GM12878 (cell line): ENCODE measurements around the gene ALPK1. TPM values are rescaled to one million over a fixed set of nuclear protein-coding genes. Genes with fewer than 3 reads are reported as not detected.

Experiments
- ATAC-seq: fragments of 200-7000 bp; cut with Tn5 transposase; 3 replicates; pipeline ENCODE4 v1.9.1; 2020; ENCODE audit warnings: mild to moderate bottlenecking, moderate library complexity
- BruUV-seq: library from RNA; stranded (reverse); fragments of 400-500 nt; replicated peaks from 2 replicates; lab custom pipeline; 2021; lab: Mats Ljungman, UMichigan
- CTCF ChIA-PET: fragments of 300-600 bp; sonication (Branson Sonifier 250); formaldehyde crosslinking; extraction: SDS; loops from one replicate; lab custom pipeline; 2021; ENCODE audit warnings: inconsistent platforms; lab: Yijun Ruan, JAX
- POLR2A ChIA-PET: fragments of 350-600 bp; formaldehyde crosslinking; extraction: SDS; loops from one replicate; lab custom pipeline; 2021; ENCODE audit warnings: inconsistent platforms; lab: Charles Lee
- RAD21 ChIA-PET: fragments of 300-600 bp; sonication (Branson Sonifier 250); formaldehyde crosslinking; loops from one replicate; lab custom pipeline; 2023; ENCODE audit warnings: antibody characterized with exemption; ENCODE audit not compliant: unreplicated experiment; lab: Charles Lee
- SMC1A ChIA-PET: fragments of 300-600 bp; sonication (Branson Sonifier 250); formaldehyde crosslinking; loops from one replicate; lab custom pipeline; 2023; ENCODE audit not compliant: unreplicated experiment, uncharacterized antibody; lab: Charles Lee
- DNase-seq: peaks from one replicate; pipeline ENCODE4 v3.0.0-alpha.2; 2011; ENCODE audit warnings: low read depth, low spot score
- FAIRE-seq: peaks from 3 replicates; lab custom pipeline; 2011; peaks lifted over from hg19 to GRCh38; lab: Jason Lieb, UNC
- H2AFZ ChIP-seq: 2 replicates; pipeline ENCODE4 v1.6.0; 2011; ENCODE audit warnings: low read depth, low read length, control low read depth; ENCODE audit not compliant: control insufficient read depth
- H3K27ac ChIP-seq: 2 replicates; pipeline ENCODE4 v1.5.1; 2011; ENCODE audit warnings: control low read depth; ENCODE audit not compliant: control insufficient read depth, insufficient read depth
- H3K27me3 ChIP-seq, 2 experiments: replicated peaks in 1 of 2; 2 replicates each; pipeline versions ENCODE4 v1.6.0 to v1.6.1; 2011; ENCODE audit warnings: low read length in 1 of 2; ENCODE audit not compliant: control insufficient read depth in 2 of 2, insufficient read depth in 2 of 2
- H3K36me3 ChIP-seq, 2 experiments: 2 replicates each; pipeline ENCODE4 v1.5.1; 2011; ENCODE audit warnings: low read length in 1 of 2; ENCODE audit not compliant: control insufficient read depth in 2 of 2, insufficient read depth in 2 of 2
- H3K4me1 ChIP-seq: 2 replicates; pipeline ENCODE4 v1.6.1; 2011; ENCODE audit warnings: mild to moderate bottlenecking, low read length, moderate library complexity, mixed read lengths; ENCODE audit not compliant: control insufficient read depth, insufficient read depth
- H3K4me2 ChIP-seq: 2 replicates; pipeline ENCODE4 v1.6.0; 2011; ENCODE audit warnings: control low read depth; ENCODE audit not compliant: control insufficient read depth, insufficient read depth
- H3K4me3 ChIP-seq: fragments of 200-600 bp; sonication (generic); 2 replicates; pipeline ENCODE4 v1.5.1; 2016
- H3K79me2 ChIP-seq: 2 replicates; pipeline ENCODE4 v1.6.0; 2011; ENCODE audit warnings: low read length; ENCODE audit not compliant: control insufficient read depth, insufficient read depth
- H3K9ac ChIP-seq: 2 replicates; pipeline ENCODE4 v1.8.0; 2011; ENCODE audit warnings: low read length, control low read depth, mixed read lengths; ENCODE audit not compliant: control insufficient read depth, insufficient read depth
- H3K9me3 ChIP-seq: replicated peaks from 3 replicates; pipeline ENCODE4 v1.5.1; 2011; ENCODE audit warnings: mild to moderate bottlenecking, low read length; ENCODE audit not compliant: control insufficient read depth, insufficient read depth
- H4K20me1 ChIP-seq: 2 replicates; pipeline ENCODE4 v1.6.0; 2011; ENCODE audit not compliant: control insufficient read depth, insufficient read depth
- ATF7 ChIP-seq: fragments of 450-650 bp; IDR thresholded peaks from 2 replicates; pipeline ENCODE4 v1.6.1; 2016; ENCODE audit warnings: low read depth, mild to moderate bottlenecking
- BRCA1 ChIP-seq: IDR thresholded peaks from 2 replicates; pipeline ENCODE4 v1.6.1; 2011; ENCODE audit warnings: low read depth, low read length, improper control_type of control experiment
- CREB1 ChIP-seq: IDR thresholded peaks from 2 replicates; pipeline ENCODE4 v1.6.1; 2012; ENCODE audit warnings: low read depth, mild to moderate bottlenecking, inconsistent platforms
- HCFC1 ChIP-seq: fragments of 150-350 bp; IDR thresholded peaks from 2 replicates; pipeline ENCODE4 v1.6.1; 2014; ENCODE audit warnings: low read length
- JUNB ChIP-seq: IDR thresholded peaks from 2 replicates; pipeline ENCODE4 v1.6.1; 2016; ENCODE audit warnings: antibody characterized with exemption, mild to moderate bottlenecking
- MTA3 ChIP-seq: IDR thresholded peaks from 2 replicates; pipeline ENCODE4 v1.6.1; 2012; ENCODE audit warnings: low read length, inconsistent platforms, borderline replicate concordance
- MYB ChIP-seq: fragments of 150-350 bp; IDR thresholded peaks from 2 replicates; pipeline ENCODE4 v1.6.1; 2014; ENCODE audit warnings: mild to moderate bottlenecking, low read depth, low read length, borderline replicate concordance
- PAX5 ChIP-seq: IDR thresholded peaks from 2 replicates; pipeline ENCODE4 v1.6.1; 2011; ENCODE audit warnings: low read depth, low read length, borderline replicate concordance
- POLR2AphosphoS5 ChIP-seq: IDR thresholded peaks from 2 replicates; pipeline ENCODE4 v1.6.1; 2011; ENCODE audit warnings: mild to moderate bottlenecking, low read length, inconsistent platforms
- SIN3A ChIP-seq: IDR thresholded peaks from 2 replicates; pipeline ENCODE4 v1.6.1; 2012; ENCODE audit warnings: low read depth, low read length, improper control_type of control experiment
- SUPT20H ChIP-seq: IDR thresholded peaks from 2 replicates; pipeline ENCODE4 v1.6.1; 2011; ENCODE audit warnings: low read depth, mild to moderate bottlenecking, low read length, moderate library complexity, borderline replicate concordance; ENCODE audit not compliant: control insufficient read depth
- WGBS: methylation state at CpG from one replicate; pipeline ENCODE4 v1.1.6; 2016; ENCODE audit warnings: low lambda C conversion rate; ENCODE audit not compliant: insufficient replicate concordance, insufficient coverage; ENCODE audit errors: missing lambda C conversion rate; 5-methylcytosine and 5-hydroxymethylcytosine counted together
- in situ Hi-C: fragments of 300-500 bp; cut with MboI; formaldehyde crosslinking; loops from 9 replicates; pipeline ENCODE4 v1.14.3; 2018; ENCODE audit warnings: mixed read lengths
- intact Hi-C: fragments of 100-400 bp; cut with micrococcal nuclease; formaldehyde crosslinking; loops from one replicate; pipeline ENCODE4 v1.14.2; 2022; ENCODE audit not compliant: unreplicated experiment
- polyA plus RNA-seq, 11 experiments: library from polyadenylated mRNA; depleted of rRNA in 4 of 11; unstranded in 6 of 11; stranded (reverse) in 5 of 11; fragments of >200 nt; fragmentation: Nextera tagmentation in 4 of 11; fragmentation: Illumina TruSeq in 1 of 11; extraction: Ambion mirVana in 4 of 11; extraction: Trizol in 1 of 11; gene quantifications; 1 replicate in 1 of 11; 2 replicates in 10 of 11; pipeline versions ENCODE4 v1.2.1 to v1.2.3, GENCODE V29; 2011 to 2016; ENCODE audit warnings: inconsistent platforms in 2 of 11, missing spikeins in 2 of 11, low read depth in 1 of 11
- total RNA-seq, 4 experiments: library from RNA; depleted of rRNA in 3 of 4; stranded (reverse); fragments of >200 nt in 3 of 4; fragmentation: Illumina TruSeq in 1 of 4; extraction: Trizol in 1 of 4; gene quantifications; 2 replicates each; pipeline versions ENCODE4 v1.2.1 to v1.2.3, GENCODE V29; 2013 to 2021

The ALPK1 gene
- total and polyA plus RNA-seq, 10 of the 15 experiments (the other 5 are each of a cell fraction or from before 2014, with no cell fraction given): 8.5 to 32.3 (median 22.6) TPM

- Histone ChIP-seq H3K4me3 (no peak overlapping the region), H4K20me1 (no peaks in the 10 kb centered on the region), H3K4me2 (no peak overlapping the region), H2AFZ (no peak overlapping the region), H3K79me2 (no peaks in the 10 kb centered on the region), H3K9me3 (no peaks in the 10 kb centered on the region), H3K27me3 (no peaks in the 10 kb centered on the region), H3K4me1 (no peaks in the 10 kb centered on the region), H3K9ac (no peak overlapping the region), H3K27ac (no peak overlapping the region), H3K36me3 (no peaks in the 10 kb centered on the region)
- ChIA-PET CTCF (no interaction called here), RAD21 (no interaction called here), SMC1A (no interaction called here), POLR2A (no interaction called here)
- in situ Hi-C loops (no loop called here), intact Hi-C loops (no loop called here)
- 100% methylated on average over 1 of the region's 1 CpG for WGBS
- BruUV-seq: no TSS peak
- FAIRE-seq (no peak), ATAC-seq (no peak), DNase-seq (no peak)
- TF ChIP-seq MYB (no peak), ATF7 (0 out of 2 replicates have a peak, but pooled peaks have one; percentile 24), HCFC1 (no peak), JUNB (no peak), PAX5 (no peak), SIN3A (no peak)
Observed at GRCh38 chr4:112423591-112423990, 126.4 kb downstream of the ALPK1 start.

- DNase-seq (no peak), FAIRE-seq (no peak), ATAC-seq (no peak)
- SMC1A ChIA-PET: no interaction called here
- no peaks in the 10 kb centered on the region for H3K9me3 ChIP-seq
- no peaks in the 10 kb centered on the region for H3K36me3 ChIP-seq
- no peaks in the 10 kb centered on the region for H3K79me2 ChIP-seq
- no TSS peak for BruUV-seq
- intact Hi-C loops: no loop called here
- 74% methylated on average over 4 of the region's 4 CpGs for WGBS
- H2AFZ ChIP-seq: no peak overlapping the region
- no peak for TF ChIP-seq SUPT20H
- no peak for TF ChIP-seq POLR2AphosphoS5
- TF ChIP-seq CREB1: no peak
- TF ChIP-seq MTA3: no peak
- TF ChIP-seq BRCA1: no peak
- no peaks in the 10 kb centered on the region for H3K4me1 ChIP-seq
- in situ Hi-C loops: no loop called here
- RAD21 ChIA-PET: no interaction called here
- POLR2A ChIA-PET: no interaction called here
- CTCF ChIA-PET: interaction anchor here (1.0 kb wide), 1 partner anchor 98 kb away, joined by 3 read pairs; no protein-coding TSS in a partner anchor
- H4K20me1 ChIP-seq: no peaks in the 10 kb centered on the region
- no peak overlapping the region for H3K4me3 ChIP-seq
- no peak overlapping the region for H3K9ac ChIP-seq
- no peaks in the 10 kb centered on the region for H3K27me3 ChIP-seq
- H3K4me2 ChIP-seq: no peak overlapping the region
- H3K27ac ChIP-seq: no peak overlapping the region
Observed at GRCh38 chr4:112425823-112426222, 128.7 kb downstream of the ALPK1 start.
